ENCODE measurements around the gene TRPM3.

TRPM3 gene

DNA sequence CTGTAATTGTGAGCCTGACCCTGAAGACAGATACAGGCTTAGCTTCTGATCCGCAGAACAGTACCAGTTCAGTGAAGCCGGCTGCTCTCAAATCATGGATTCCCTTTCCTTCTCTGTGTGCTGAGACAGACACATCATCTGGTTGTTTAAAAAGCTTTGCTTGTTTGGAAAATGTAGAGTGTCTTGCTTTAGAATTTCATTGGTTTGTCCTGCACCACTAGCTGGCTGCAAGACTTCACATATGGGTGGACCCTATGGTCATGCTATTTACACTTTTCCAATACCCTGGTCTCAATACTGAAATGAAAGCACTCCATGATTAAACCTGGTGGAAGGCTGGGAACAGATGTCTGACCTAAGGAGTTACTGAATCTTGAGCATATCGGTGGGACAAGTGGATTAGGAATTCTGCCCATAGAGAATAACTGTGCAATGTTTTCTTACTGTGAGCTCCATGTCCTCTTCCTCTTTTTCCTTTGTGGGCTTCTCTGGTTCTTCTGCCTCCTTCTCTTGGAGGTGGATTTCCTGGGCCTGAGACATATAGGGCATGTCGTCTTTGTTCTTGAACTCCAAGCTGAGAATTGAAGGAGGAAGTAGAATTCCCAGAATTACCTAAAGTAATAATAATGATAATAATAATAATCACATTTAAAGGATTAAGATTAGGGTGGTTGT is 505.8 kb downstream of the TRPM3 start:
- TF ChIP-seq, protein P1, sequence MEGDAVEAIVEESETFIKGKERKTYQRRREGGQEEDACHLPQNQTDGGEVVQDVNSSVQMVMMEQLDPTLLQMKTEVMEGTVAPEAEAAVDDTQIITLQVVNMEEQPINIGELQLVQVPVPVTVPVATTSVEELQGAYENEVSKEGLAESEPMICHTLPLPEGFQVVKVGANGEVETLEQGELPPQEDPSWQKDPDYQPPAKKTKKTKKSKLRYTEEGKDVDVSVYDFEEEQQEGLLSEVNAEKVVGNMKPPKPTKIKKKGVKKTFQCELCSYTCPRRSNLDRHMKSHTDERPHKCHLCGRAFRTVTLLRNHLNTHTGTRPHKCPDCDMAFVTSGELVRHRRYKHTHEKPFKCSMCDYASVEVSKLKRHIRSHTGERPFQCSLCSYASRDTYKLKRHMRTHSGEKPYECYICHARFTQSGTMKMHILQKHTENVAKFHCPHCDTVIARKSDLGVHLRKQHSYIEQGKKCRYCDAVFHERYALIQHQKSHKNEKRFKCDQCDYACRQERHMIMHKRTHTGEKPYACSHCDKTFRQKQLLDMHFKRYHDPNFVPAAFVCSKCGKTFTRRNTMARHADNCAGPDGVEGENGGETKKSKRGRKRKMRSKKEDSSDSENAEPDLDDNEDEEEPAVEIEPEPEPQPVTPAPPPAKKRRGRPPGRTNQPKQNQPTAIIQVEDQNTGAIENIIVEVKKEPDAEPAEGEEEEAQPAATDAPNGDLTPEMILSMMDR (conservative IDR thresholded peaks at IDR 0.05) = no peak
- no peak for TF ChIP-seq ZFX (IDR thresholded peaks at IDR 0.05)
- no peak overlapping the region for H3K27ac ChIP-seq

DNA sequence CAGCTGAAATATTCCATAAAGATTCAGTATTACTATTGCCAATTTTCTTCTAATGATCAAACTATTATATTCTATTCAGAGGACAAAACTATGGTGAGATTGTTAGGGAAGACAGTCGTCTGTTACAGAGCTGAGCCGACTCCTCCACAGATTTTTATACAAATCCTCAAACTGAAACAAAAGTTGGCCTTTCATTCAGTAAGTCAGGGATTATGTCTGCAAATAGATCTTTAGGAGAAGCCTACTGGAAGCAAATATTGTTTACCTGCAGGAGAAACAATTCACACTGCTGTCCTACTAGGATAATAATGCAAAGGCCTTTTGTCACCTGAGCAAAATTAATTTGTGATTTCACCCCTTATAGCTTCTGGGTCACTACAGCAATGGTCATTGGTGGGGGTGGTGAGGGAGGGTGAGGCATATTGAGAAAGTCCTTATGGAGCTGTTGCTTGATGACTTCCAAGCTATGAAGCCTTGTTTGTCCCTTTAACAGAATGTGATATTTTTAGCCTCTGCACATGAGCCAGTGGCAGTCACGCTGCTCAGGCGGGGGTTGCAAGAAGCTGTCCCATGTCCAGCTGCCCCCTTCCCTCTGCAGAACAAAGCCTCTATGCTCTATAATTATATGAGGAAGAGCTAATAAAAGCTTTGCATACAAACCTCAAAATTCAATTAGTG is 506.5 kb downstream of the TRPM3 start:
- TF ChIP-seq, protein P1 (conservative IDR thresholded peaks at IDR 0.05) = no peak
- TF ChIP-seq ZFX (IDR thresholded peaks at IDR 0.05) = no peak
- H3K27ac ChIP-seq = no peak overlapping the region

DNA sequence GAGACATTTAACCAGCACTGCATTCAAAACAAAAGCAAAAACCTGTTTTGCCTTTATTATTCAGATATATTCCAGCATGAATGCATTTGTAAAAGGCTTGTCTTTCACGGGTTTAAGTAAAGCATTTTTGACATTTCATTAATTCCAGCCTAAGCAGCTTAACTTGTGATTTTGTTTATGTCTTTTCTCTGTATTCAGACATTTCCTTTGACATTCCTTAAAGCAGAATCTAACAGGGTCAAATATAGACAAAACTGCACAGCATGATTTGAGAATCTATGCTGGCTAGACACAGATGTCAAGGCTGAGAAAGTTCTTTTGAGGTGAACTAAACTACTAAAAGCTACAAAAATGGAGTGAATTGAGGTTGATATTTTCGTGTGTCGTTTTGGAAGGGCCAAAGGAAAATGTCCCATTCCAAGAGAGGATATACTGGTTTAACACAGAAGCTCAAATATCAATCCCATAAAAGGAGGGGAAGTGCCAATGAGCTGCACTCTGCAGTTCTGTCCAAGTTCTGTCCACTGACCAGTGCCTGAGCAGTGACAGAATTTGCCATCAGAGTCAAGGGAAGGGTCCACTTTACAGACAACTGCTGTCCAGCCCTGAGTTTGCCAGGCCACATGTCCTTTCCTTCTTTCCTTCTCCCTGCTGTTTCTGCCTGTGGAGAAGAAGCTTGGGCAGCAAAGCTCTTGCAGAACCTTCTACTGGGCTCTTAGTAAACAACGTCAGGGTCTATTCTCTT is 508.2 kb downstream of the TRPM3 start:
- TF ChIP-seq, protein P1 (conservative IDR thresholded peaks at IDR 0.05) = no peak
- TF ChIP-seq ZFX (IDR thresholded peaks at IDR 0.05) = no peak
- H3K27ac ChIP-seq = no peak overlapping the region

DNA sequence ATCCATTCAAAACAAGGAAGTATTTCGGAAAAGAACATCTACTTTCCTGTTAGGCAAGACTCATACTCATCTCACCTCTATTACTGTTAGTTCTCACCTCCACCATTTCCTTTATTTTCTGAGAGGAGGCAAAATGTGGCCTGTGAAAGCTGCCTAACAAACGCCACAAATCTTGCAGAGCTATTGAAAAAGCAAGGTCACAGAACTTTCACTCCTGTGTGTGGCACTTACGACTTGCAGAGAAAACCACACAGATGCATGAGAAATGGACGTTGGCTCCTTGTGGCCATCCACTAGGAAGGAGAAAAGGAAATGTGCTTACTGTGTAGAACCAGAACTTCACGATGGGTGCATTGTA is 511.2 kb downstream of the TRPM3 start:
- no peak for TF ChIP-seq ZFX (IDR thresholded peaks at IDR 0.05)
- TF ChIP-seq, protein P1 (conservative IDR thresholded peaks at IDR 0.05) = no peak
- no peak overlapping the region; the same call in 1 of the 2 replicates for H3K27ac ChIP-seq

DNA sequence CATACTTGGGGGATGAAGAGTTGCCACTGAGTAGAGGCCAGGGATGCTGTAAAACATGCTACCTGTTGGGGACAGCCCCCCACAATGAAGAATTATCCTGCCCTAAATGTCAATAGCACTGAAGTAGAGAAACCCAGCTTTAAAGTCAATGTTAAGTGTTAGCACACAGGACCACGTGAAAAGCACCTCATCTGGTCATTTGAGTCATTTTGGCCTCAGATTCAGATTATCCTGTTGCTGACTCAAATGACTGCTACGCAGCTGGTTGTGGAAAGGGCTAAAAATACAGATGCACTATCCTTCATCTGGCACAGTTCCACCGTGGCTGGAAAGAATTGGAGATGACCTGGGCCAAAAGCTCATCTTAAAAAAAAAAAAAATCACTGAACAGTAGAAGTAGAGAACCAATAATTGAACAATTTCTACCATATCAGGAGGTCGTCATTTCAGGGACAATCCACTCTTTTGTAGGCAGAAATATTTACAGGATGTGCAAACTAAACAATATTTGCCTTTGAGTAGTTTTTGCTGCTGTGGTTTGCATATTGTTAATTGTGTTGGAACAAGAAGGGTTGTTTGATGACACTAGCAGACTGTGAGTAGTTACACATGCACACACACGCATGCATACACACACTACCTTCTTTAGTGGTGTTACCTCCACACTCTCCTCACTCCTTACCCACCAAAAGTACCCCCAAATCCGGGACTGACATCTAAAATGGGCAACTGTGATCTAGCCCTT is 511.7 kb downstream of the TRPM3 start:
- TF ChIP-seq ZFX (IDR thresholded peaks at IDR 0.05) = no peak
- TF ChIP-seq, protein P1 (conservative IDR thresholded peaks at IDR 0.05) = no peak
- H3K27ac ChIP-seq = no peak overlapping the region

DNA sequence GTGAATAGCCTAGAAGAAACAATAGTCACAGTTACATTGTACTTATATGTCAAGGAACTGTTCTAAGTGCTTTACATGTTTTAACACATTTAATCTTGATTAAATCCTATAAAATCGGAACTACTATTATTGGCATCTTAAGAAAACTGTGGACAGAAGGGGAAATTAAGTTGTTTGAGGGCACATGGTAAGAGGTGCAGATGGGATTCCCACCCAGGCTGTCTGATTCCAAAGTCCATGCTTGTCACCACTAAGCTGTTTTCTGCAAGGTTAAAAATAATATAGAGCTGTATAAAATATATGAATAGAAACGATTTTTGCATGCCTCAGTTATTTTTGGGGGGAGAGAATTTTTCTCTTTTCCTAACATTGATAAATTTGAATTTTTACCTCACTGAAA is 512.4 kb downstream of the TRPM3 start:
- no peak overlapping the region for H3K27ac ChIP-seq
- TF ChIP-seq, protein P1 (conservative IDR thresholded peaks at IDR 0.05) = no peak
- no peak for TF ChIP-seq ZFX (IDR thresholded peaks at IDR 0.05)

Measured in C4-2B (cell line).